Heart right ventricle (tissue), 16 donors: ENCODE results near the gene USB1. TPM values are rescaled to one million over a fixed set of nuclear protein-coding genes. Genes with fewer than 3 reads are reported as not detected.

Experiments
- ATAC-seq, 8 donors: fragments of 200-7000 bp; cut with Tn5 transposase; one replicate each; pipeline ENCODE4 v1.9.1; 2020; ENCODE audit warnings: mild to moderate bottlenecking in 8 of 8, moderate library complexity in 8 of 8, moderate number of reproducible peaks in 1 of 8
- DNase-seq, 2 donors: peaks; one replicate each; pipeline ENCODE4 v3.0.0-alpha.2; 2020
- H3K27ac ChIP-seq, 10 donors: fragments of 200-600 bp; sonication (generic) in 2 of 10; one replicate each; pipeline versions ENCODE4 v1.5.0 to v1.8.0; 2020 to 2022; ENCODE audit warnings: mild to moderate bottlenecking in 3 of 10
- H3K27me3 ChIP-seq, 7 donors: fragments of 200-600 bp; one replicate each; pipeline ENCODE4 v1.8.0; 2021 to 2022; ENCODE audit warnings: mild to moderate bottlenecking in 2 of 7
- H3K36me3 ChIP-seq, 9 donors: fragments of 200-600 bp; sonication (generic) in 1 of 9; one replicate each; pipeline versions ENCODE4 v1.5.0 to v1.8.0; 2020 to 2022; ENCODE audit warnings: mild to moderate bottlenecking in 2 of 9
- H3K4me1 ChIP-seq, 9 donors: fragments of 200-600 bp; sonication (generic) in 1 of 9; one replicate each; pipeline versions ENCODE4 v1.5.0 to v1.8.0; 2020 to 2022; ENCODE audit warnings: mild to moderate bottlenecking in 4 of 9
- H3K4me3 ChIP-seq, 10 donors: fragments of 200-600 bp; sonication (generic) in 2 of 10; one replicate each; pipeline versions ENCODE4 v1.5.0 to v1.8.0; 2020 to 2022; ENCODE audit warnings: mild to moderate bottlenecking in 7 of 10, moderate library complexity in 2 of 10
- H3K9me3 ChIP-seq, 11 donors: fragments of 200-600 bp in 10 of 11; sonication (generic) in 2 of 11; one replicate each; pipeline versions ENCODE4 v1.5.0 to v1.8.0; 2013 to 2022; ENCODE audit warnings: mild to moderate bottlenecking in 2 of 11, control low read depth in 1 of 11, moderate library complexity in 1 of 11
- WGBS, 2 donors: extraction: QIAGEN DNeasy Blood & Tissue Kit; methylation state at CpG; one replicate each; pipeline ENCODE4 v1.1.7; 2013; ENCODE audit warnings: inconsistent platforms in 1 of 2; 5-methylcytosine and 5-hydroxymethylcytosine counted together
- intact Hi-C, 10 donors: fragments of 100-400 bp; cut with DNase I; formaldehyde crosslinking; loops; one replicate each; pipeline versions ENCODE4 v1.11.1 to v1.14.2; 2022
- polyA plus RNA-seq, 2 donors: library from polyadenylated mRNA; stranded (reverse); fragments of 200-250 nt; gene quantifications; one replicate each; pipeline ENCODE4 v1.2.3, GENCODE V29; 2013
- total RNA-seq, 10 donors: library from RNA; stranded (reverse); fragmentation: NEBNext Ultra II Directional in 3 of 10; extraction: Animal tissue kit (Norgen Biotek cat#: 25700) in 3 of 10; gene quantifications; one replicate each; pipeline versions ENCODE4 v1.2.1 to v1.2.4, GENCODE V29; 2021 to 2023
- TF ChIP-seq, protein P1 (sequence below), 9 donors: fragments of 200-600 bp; sonication (generic) in 2 of 9; IDR thresholded peaks; one replicate each; pipeline versions ENCODE4 v1.5.0 to v1.8.0; 2021 to 2022; ENCODE audit warnings: antibody characterized with exemption in 9 of 9, mild to moderate bottlenecking in 5 of 9, moderate library complexity in 1 of 9
- donor health status: Arrhythmogenic right ventricular cardiomyopathy.
- donor health status: ischemic (EF 13 %, LVEDD 7.1; RV severe dilation, severe dysfunction).
- donor health status: healthy with polysubstance abuse.
- donor health status: DM: no; HTN: yes; CAD: no.
- donor health status: DM: no; HTN: no; CAD: no.
- donor health status: ischemic (EF 25% LVEDD 6.9; RV normal size, moderate dysfunction).
- donor health status: ischemic (EF 25% LVEDD 5.7; RV mildly dilated, moderate dysfunction).
- donor health status: healthy.
- donor health status: DM: yes; HTN: yes; CAD: no.
- donor health status: Ischemic cardiomyopathy.
- donor health status: ischemic (EF 35%, LVEDD 5.7; RV mildly dilated, moderate dysfunction).
- donor health status: nonischemic (EF 11% LVEDD 7.7; RV severe dilation, severe dysfunction).
- donor health status: DM: yes; HTN: yes; CAD: no.
- donor health status: PGD.
- donor health status: ischemic (EF 29% LVEDD 5.4; RV normal size, mild dysfunction).
- donor health status: nonischemic (EF 23%, LVEDD 6.1; RV moderate dilation, normal function).

Gene USB1
- total and polyA plus RNA-seq, 12 donors: 21.1 to 44.3 (median 31.5) TPM

DNA sequence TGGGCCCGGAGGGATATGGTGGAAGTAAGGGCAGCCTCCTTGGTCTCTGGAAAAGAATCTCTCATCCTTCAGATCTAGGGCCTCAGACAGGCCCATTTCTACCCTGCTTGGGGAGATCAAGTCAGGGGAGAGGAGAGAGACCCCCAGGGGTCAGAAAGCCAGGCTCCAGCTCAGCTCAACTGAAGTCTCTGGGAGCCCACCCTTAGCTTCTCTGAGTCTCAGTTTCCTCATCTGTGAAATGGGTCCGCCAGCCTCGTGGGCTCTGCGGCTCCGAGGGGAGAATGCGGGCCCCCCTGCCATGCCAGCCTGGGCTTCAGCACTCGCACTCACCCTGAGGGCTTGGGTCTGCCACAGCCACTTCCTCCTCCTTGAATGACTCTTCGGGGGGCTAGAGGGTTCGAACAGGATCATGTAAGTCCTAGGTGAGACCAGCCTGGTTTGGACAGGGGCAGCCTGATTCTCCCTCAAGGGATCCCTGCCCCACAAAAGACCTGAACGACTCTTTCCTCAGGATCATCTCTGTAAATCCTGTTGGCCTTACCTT lies 37.0 kb upstream of the USB1 start:
- ATAC-seq: no peak
- no peak for DNase-seq
- no peaks in the 10 kb centered on the region for H3K9me3 ChIP-seq
- H3K4me1 ChIP-seq: no peaks in the 10 kb centered on the region
- intact Hi-C loops: no loop called here
- 80 to 82% methylated on average over 10 of the region's 10 CpGs for WGBS, 2 donors
- H3K36me3 ChIP-seq: no peaks in the 10 kb centered on the region
- H3K27me3 ChIP-seq: no peaks in the 10 kb centered on the region
- TF ChIP-seq, protein P1, sequence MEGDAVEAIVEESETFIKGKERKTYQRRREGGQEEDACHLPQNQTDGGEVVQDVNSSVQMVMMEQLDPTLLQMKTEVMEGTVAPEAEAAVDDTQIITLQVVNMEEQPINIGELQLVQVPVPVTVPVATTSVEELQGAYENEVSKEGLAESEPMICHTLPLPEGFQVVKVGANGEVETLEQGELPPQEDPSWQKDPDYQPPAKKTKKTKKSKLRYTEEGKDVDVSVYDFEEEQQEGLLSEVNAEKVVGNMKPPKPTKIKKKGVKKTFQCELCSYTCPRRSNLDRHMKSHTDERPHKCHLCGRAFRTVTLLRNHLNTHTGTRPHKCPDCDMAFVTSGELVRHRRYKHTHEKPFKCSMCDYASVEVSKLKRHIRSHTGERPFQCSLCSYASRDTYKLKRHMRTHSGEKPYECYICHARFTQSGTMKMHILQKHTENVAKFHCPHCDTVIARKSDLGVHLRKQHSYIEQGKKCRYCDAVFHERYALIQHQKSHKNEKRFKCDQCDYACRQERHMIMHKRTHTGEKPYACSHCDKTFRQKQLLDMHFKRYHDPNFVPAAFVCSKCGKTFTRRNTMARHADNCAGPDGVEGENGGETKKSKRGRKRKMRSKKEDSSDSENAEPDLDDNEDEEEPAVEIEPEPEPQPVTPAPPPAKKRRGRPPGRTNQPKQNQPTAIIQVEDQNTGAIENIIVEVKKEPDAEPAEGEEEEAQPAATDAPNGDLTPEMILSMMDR (IDR thresholded peaks at IDR 0.05): no peak
- no peak overlapping the region for H3K27ac ChIP-seq
- H3K4me3 ChIP-seq: no peak overlapping the region

DNA sequence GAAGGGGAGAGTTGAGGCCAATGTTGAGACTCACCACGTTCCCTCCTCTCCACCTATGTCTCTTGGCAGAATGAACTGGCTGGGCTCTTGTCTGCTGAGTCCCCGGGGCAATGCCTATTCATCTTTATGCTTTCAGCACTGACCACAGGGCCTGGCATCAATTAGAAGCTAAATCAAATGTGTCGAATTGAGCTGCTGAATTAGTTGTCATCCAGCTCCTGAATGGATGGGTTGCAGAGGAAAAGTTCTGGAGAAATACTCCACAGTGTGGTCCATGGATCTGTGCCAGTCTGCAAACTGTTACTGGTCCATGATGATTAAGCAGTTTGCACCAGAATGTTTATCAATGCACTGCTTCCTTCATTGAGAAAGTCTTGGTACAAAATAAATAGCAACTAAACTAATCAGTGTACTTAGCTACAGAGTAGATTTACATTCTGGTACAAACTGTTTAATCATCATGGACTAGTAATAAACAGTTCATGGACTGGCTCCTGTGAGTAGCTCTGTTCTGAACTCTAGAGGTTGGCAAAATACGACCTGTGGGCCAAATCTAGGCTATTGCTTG lies 34.9 kb upstream of the USB1 start:
- H3K9me3 ChIP-seq: no peaks in the 10 kb centered on the region
- ATAC-seq: no peak
- no peaks in the 10 kb centered on the region for H3K27me3 ChIP-seq
- WGBS, 2 donors: 54 to 55% methylated on average over 4 of the region's 4 CpGs
- intact Hi-C loops: no loop called here
- no peaks in the 10 kb centered on the region for H3K36me3 ChIP-seq
- no peak overlapping the region for H3K27ac ChIP-seq
- no peak for DNase-seq
- TF ChIP-seq, protein P1 (IDR thresholded peaks at IDR 0.05): no peak
- H3K4me3 ChIP-seq: no peak overlapping the region
- no peaks in the 10 kb centered on the region for H3K4me1 ChIP-seq

DNA sequence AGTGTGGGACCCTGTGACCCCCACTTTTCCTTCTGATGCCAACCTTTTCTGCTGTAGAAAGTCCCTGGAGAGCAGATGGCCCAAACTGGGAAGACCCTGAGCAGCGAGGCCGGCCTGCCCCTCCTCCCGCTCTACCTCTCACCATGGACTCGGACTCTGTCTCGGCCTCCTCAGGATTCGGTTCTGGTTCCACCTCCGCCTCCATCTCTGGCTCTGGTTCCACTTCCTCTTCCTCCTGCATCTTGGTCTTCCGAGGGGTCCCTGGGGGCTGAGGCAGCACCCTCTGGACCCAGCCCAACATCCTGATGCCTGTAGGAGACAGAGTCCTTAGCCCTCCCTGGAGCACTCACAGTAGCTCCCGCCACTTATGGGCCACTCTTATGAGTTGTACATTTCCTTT lies 34.2 kb upstream of the USB1 start:
- no peaks in the 10 kb centered on the region for H3K4me1 ChIP-seq
- WGBS, 2 donors: 80 to 81% methylated on average over 9 of the region's 9 CpGs
- TF ChIP-seq, protein P1 (IDR thresholded peaks at IDR 0.05): no peak
- no peaks in the 10 kb centered on the region for H3K9me3 ChIP-seq
- ATAC-seq (no peak), DNase-seq (no peak)
- H3K36me3 ChIP-seq: no peaks in the 10 kb centered on the region
- H3K4me3 ChIP-seq: no peak overlapping the region
- intact Hi-C loops: no loop called here
- no peaks in the 10 kb centered on the region for H3K27me3 ChIP-seq
- H3K27ac ChIP-seq: no peak overlapping the region

DNA sequence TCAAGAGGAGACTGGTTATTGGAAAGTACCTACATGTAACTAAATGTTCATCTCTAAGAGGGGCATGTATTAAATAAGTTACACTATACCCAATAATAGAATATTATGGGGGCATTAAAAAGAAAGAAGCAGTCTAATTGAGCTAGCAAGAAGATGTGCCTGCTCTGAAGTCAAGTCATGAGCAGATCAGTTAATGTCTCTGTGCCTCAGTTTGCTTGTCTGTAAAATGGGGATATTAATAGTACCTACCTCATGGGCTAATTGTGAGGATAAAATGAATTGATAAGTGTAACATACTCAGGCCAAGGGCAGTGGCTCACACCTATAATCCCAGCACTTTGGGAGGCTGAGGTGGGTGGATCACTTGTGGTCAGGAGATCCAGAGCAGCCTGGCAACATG lies 33.3 kb upstream of the USB1 start:
- DNase-seq: no peak
- TF ChIP-seq, protein P1 (IDR thresholded peaks at IDR 0.05): no peak

More for the DNA sequence above, 33.3 kb upstream of the USB1 start:
- Histone ChIP-seq H3K27me3 (no peaks in the 10 kb centered on the region), H3K4me3 (no peak overlapping the region), H3K36me3 (no peaks in the 10 kb centered on the region), H3K4me1 (no peaks in the 10 kb centered on the region), H3K9me3 (no peaks in the 10 kb centered on the region), H3K27ac (no peak overlapping the region)
- no peak for ATAC-seq
- intact Hi-C loops: no loop called here
